AG10803 (cell line): ENCODE measurements around the gene CHRDL1.

ENCODE experiments used
- DNase-seq: peaks from one replicate; pipeline ENCODE4 v3.0.0; 2010; ENCODE audit warnings: low read depth
- H3K4me3 ChIP-seq: 2 replicates; pipeline ENCODE4 v1.5.1; 2011; ENCODE audit warnings: mild to moderate bottlenecking, low read length, control low read depth
- CTCF ChIP-seq: conservative IDR thresholded peaks from 2 replicates; pipeline ENCODE4 v1.5.1; 2011; ENCODE audit warnings: mild to moderate bottlenecking, low read length, control low read depth, inconsistent platforms

CHRDL1 gene

GRCh38 chrX:110723844-110724243, 71.8 kb downstream of the CHRDL1 start:
- TF ChIP-seq CTCF = no peak
- no peak for DNase-seq
- H3K4me3 ChIP-seq = no peak overlapping the region

GRCh38 chrX:110722135-110722534, 73.5 kb downstream of the CHRDL1 start:
- no peak for TF ChIP-seq CTCF
- no peak for DNase-seq
- no peak overlapping the region for H3K4me3 ChIP-seq

- DNase-seq = no peak
- no peak overlapping the region for H3K4me3 ChIP-seq
- no peak for TF ChIP-seq CTCF
Observed at GRCh38 chrX:110713666-110714065, 82.0 kb downstream of the CHRDL1 start.

GRCh38 chrX:110706446-110706845, 89.2 kb downstream of the CHRDL1 start:
- no peak for DNase-seq
- no peak for TF ChIP-seq CTCF
- H3K4me3 ChIP-seq = no peak overlapping the region

GRCh38 chrX:110703641-110704040, 92.0 kb downstream of the CHRDL1 start:
- TF ChIP-seq CTCF = no peak
- H3K4me3 ChIP-seq = no peak overlapping the region
- no peak for DNase-seq

GRCh38 chrX:110699109-110699508, 96.5 kb downstream of the CHRDL1 start:
- no peak for TF ChIP-seq CTCF
- no peak overlapping the region for H3K4me3 ChIP-seq
- no peak for DNase-seq

GRCh38 chrX:110698696-110699095, 96.9 kb downstream of the CHRDL1 start:
- no peak for TF ChIP-seq CTCF
- H3K4me3 ChIP-seq = no peak overlapping the region
- no peak for DNase-seq
